ENCODE data around the gene SIGLEC7.
A peak's percentile ranks its signal among the peaks of the same experiment; 100 is the strongest.

SIGLEC7 gene

GRCh38 chr19:51119101-51119500, 23.0 kb upstream of the SIGLEC7 start:
- DNase-seq, result no peak

DNA sequence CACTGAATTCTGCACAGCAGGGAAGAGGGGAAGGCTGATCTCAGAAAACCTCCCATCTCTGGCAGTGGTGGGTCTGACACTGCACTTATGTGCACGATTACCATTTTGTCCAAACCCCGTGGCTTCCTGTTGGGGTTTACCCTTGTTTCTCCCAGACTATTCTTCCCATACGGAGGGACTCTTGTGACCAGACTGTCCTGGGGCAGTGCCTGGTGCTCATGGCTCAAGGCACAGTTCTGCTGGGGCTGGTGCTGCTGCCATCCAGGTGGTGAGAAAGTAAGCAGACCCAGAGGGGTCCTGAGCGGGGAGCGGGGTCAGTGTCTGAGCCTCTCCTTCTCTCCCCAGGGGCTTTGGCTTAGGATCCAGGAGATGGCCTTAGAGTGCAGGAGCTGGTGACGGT, 22.5 kb upstream of the SIGLEC7 start:
- DNase-seq, result no peak

DNA sequence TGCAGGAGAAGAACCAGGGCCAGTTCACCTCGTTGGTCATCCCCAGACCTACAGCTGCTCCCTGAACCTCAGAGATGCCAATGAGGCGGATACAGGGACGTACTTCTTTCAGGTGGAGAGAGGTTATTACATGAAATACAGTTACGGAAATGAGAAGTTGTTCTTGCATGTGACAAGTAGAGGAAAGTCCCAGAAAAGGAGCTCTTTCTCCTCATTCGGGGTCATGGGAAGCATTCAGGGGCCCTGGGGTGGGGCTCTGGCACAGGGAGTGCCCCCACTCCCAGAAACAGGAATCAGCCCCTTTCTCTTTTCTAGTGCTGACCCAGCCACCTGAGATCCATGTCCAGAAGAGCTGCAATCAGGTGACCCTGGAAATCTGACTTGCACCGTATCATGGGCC, 21.9 kb upstream of the SIGLEC7 start:
- DNase-seq, result no peak

DNA sequence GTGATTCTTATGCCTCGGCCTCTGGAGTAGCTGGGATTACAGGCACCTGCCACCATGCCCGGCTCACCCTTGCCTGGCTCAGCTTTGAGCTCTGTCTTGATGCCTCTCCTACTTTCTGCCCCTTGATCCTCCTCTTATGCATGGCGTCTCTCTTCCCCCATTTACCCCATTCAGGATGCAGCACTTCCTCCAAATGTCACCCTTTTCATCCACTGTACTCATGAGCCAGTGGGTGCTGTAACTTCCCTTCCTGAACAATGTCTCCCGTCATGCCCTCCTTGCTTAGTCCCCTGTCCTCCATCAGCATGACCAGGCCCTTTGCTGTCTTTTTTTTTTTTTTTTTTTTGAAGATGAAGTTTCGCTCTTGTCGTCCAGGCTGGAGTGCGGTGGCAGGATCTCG, 20.8 kb upstream of the SIGLEC7 start:
- no peak for DNase-seq

DNA sequence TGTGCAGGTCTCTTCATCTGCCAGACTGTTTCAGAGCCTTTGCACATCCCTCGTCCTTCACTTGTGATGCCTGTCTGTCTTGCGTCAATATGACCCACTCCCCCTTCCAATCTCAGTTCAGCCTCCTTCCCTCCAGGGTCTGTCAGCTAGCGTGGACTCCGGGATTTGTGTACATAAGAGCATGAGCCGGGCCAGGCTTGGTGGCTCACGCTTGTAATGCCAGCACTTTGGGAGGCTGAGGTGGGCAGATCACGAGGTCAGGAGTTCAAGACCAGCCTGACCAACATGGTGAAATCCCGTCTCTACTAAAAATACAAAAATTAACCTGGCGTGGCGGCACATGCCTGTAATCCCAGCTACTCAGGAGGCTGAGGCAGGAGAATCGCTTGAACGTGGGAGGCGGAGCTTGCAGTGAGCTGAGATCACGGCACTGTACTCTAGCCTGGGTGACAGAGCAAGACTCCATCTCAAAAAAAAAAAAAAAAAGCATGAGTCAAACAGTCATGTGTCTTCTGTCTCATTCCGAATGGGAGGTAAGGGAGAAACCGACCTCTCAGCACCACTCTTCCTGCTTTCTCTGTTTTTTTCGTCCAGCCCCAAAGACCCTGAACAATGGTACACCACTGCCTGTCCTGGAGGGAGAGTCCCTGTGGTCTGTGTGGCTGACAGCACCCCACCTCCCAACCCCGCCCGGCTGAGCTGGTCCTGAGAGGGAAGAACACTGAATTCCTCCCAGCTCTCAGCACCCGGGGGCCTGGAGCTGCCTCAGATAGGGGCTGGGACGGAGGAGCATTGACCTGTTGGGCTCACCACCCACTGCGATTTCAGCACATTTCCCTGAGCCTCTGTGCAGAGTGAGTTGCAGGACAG, 19.8 kb upstream of the SIGLEC7 start:
- DNase-seq, result no peak

GRCh38 chr19:51123381-51123800, 18.7 kb upstream of the SIGLEC7 start:
- no peak for DNase-seq

DNA sequence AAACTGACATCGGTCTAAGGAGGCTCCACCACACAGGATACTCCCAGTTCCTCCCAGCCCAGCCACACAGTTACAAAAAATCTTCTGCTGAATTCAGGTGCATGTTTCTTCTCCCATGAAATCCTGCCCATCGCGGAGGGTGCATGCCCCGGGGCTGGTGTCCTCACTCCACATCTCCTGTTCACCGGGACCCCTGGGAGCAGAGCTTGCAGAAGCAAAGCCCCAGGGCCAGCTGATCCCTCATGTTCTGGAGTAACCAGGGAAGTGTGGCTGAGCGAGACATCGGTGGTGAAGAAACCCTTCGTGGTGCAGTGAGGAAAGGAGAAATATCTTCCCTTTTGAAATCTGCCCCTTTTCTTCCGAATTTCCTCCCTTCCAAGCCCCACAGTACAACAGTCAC, 18.3 kb upstream of the SIGLEC7 start:
- no peak for DNase-seq

- DNase-seq, result no peak
These were observed 17.9 kb upstream of the SIGLEC7 start for GRCh38 chr19:51124216-51124615.

DNA sequence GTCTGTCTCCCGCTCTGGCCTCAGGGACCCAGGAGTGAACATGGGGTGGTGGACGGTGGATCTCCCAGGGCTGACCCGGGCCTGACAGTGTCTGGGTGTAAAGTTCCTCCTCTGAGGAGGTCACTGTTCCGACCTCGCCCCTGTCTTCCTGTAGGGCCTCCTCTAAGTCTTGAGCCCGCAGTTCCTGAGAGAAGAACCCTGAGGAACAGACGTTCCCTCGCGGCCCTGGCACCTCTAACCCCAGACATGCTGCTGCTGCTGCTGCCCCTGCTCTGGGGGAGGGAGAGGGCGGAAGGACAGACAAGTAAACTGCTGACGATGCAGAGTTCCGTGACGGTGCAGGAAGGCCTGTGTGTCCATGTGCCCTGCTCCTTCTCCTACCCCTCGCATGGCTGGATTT, 17.4 kb upstream of the SIGLEC7 start, which contains the start of gene SIGLEC9:
TSS of gene SIGLEC9 (plus strand) at position 178 of the 400 bp plus-strand sequence. CDS start at position 247, 69 bp downstream.
- no peak for DNase-seq

- no peak for DNase-seq
These were observed 16.6 kb upstream of the SIGLEC7 start for GRCh38 chr19:51125421-51126075.

GRCh38 chr19:51127032-51127431, 15.1 kb upstream of the SIGLEC7 start:
- no peak for DNase-seq

DNA sequence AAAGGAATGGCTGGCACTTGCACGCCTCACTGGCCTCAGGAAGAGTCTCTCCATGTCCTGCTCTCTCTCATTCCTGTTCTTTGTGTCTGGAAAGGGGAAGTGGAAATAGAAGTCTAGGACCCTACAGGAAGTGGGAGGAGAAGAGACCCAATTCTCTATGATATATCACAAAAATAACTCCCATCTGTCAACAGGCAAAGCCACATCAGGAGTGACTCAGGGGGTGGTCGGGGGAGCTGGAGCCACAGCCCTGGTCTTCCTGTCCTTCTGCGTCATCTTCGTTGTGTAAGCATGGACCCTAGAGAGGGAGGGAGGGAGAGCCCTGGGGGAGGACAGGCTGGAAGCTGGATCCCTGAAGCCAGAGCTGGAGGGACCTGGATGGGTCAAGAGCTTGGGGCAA, 14.3 kb upstream of the SIGLEC7 start:
- peak; percentile 76 for DNase-seq

DNA sequence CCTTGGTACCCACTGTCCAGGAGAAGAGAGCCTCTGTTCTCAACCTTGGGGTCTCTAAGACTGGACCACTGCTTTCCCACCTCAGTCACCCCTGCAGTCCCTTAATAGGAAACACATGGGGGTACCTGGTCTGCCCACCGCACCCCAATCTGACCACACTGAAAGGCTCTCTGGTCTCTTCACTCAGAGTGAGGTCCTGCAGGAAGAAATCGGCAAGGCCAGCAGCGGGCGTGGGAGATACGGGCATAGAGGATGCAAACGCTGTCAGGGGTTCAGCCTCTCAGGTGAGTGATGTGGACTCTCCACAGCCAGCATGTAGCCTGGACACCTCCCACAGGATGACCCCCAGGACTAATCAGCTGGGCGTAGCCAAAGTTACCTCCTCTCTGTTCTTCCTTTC, 13.9 kb upstream of the SIGLEC7 start:
- no peak for DNase-seq

GRCh38 chr19:51129716-51130115, 12.4 kb upstream of the SIGLEC7 start:
- DNase-seq, result no peak

DNA sequence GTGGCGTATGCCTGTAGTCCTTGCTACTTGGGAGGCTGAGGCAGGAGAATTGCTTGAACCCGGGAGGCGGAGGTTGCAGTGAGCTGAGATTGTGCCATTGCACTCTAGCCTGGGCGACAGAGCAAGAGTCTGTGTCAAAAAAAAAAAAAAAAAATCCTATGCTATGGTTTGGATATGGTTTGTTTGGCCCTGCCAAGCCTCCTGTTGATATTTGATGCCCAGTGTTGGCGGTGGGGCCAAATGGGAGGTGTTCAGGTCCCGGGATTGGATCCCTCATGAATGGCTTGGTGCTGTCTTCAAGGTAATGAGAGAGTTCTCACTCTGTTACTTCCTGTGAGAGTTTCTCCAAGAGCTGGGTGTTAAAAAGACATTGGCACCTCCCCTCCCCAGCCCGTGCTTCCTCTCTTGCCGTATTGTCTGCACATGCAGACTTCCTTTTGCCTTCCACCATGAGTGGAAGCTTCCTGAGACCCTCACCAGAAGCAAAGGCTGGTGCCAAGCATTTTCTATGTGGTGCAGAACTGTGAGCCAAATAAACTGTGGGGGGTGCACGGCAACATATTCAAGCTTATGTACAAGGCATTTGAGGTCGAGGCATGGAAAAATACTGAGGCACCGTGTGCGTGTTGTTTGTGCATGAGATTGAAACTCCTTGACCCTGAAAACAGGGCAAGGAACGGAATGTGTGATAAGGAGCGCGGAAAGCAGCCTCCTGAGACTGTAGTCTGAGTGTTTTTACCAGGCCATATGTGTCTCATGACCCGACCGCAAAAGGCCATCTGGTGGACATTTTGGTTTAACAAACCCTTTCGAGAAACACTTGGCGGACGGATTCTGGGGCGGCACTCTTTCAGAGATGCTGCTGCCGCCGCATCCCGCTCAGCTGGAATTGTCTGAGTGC, 10.1 kb upstream of the SIGLEC7 start:
- DNase-seq, result peak; percentile 42

GRCh38 chr19:51135004-51135403, 7.1 kb upstream of the SIGLEC7 start:
- DNase-seq, result no peak

DNA sequence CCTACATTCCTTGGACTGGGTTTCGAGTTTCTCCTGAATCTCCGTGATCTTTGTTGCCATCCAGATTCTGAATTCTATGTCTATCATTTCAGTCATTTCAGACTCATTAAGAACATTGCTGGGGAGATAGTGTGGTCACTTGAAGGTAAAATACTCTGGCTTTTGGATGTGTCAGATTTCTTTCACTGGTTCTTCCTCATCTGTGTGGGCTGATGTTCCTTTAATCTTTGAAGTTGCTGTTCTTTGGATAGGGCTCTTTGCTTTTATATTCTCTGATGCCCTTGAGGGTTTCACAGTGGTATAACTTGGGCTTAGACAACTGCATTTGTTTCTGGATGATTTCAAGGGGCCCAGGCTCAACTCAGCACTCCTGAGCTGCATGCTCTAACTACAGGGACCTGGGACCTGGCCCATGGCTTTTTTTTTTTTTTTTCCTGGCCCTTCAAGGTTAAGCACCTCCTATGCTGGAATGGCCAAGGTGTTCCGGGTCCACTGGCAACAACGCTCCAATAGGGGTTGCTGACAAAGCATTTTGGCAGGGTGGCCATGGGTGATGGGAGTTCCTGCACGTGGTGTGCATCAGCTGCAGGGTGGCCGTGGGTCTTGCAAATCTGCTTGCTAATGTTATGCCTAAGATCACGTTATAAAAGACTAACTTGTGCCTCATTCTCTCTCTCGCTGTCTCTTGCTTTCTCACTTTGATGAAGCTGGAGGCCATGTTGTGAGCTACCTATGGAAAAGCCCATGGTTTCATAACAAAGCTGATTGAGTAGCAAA, 5.9 kb upstream of the SIGLEC7 start:
- no peak for DNase-seq

DNA sequence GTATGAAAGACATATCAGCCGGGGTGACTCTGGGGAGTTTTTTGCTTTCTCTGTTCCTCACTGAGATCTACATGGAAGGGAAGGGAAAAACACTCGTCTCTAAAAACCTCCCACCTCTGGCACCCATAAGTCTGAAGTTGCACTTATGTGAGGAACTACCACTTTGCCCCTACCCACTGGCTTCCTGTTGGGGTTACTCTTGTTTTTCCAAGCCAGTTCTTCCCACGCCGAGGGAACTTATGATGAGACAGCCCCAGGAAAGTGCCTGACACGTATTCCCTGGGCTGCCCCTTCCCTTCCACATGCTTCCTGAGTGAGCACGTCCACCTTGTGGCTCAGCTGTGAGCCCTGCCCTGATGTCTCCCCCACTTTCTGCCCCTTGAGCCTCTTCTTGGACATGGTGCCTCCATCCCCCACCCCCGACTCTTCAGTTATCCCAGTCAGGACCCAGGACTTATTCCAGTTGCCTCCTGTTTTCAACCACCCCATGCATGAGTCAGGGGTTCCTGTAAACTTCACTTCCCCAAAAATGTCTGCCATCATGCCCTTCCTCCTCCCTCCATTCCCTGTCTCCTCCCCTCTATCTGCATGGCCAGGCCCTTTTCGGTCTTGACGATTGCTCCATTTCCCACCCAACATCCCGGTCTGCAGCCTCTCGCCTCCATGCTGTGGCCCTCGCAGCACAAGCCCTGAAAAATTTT, 5.1 kb upstream of the SIGLEC7 start:
- DNase-seq, result no peak

DNA sequence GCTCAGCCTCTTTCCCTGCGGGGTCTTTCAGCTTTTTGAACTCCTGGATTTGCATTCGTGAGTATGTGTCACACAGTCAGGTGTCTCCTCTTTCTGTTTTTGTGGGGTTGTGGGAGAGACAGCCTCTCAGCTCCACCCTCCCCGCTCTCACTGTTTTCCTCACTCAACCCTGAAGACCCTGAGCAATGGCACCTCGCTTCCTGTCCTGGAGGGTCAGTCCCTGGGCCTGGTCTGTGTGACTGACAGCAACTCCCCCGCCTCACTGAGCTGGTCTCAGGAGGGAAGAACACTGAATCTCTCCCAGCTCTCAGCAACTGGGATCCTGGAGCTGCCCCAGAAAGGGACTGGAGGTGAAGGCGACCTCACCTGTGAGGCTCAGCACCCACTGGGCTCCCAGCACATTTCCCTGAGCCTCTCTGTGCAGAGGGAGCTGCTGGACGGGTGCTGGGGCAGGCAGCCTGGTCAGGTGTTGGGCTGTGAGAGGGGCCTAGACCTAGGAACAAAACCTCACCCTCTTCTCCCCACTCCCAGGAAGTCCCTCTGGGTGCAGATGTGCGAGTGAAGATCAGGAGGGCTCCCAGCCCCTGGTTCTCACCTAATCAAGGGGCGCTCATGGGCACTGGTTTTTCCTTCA, 4.2 kb upstream of the SIGLEC7 start:
- DNase-seq, result no peak

DNA sequence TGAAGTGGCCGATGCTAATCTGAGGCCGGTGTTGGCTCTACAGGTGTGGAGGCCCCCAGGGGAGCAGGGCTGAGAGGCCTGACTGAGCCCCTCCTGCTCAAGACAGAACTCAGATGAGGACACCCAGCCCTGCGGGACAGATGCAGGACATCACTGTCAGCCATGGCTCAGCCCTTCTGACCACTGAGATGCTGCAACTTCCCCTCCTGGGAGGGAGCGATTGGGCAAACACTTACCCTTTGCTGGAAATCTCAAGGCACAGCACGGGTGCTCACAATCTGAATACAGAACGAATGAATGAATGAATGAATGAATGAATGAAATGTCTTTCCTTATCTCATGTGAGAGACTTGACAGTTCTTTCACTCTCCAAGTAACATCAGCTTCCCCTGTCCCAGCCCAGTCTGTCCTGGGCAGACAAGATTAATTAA, 3.5 kb upstream of the SIGLEC7 start:
- no peak for DNase-seq
